CD4-positive, alpha-beta memory T cell (primary cell): Measurements from ENCODE around the gene ACADVL. TPM values are rescaled to one million over a fixed set of nuclear protein-coding genes. Genes with fewer than 3 reads are reported as not detected.
A peak's percentile ranks its signal among the peaks of the same experiment; 100 is the strongest.

Source experiments
- CTCF ChIA-PET: fragments of 350-600 bp; sonication (Branson Sonifier 250); formaldehyde crosslinking; loops from one replicate; lab custom pipeline; 2021; ENCODE audit warnings: inconsistent platforms; ENCODE audit not compliant: partially characterized antibody; lab: Charles Lee
- POLR2A ChIA-PET: fragments of 350-600 bp; sonication (Branson Sonifier 250); formaldehyde crosslinking; loops from one replicate; lab custom pipeline; 2021; ENCODE audit not compliant: partially characterized antibody; lab: Charles Lee
- DNase-seq, 5 donors: peaks; one replicate each; pipeline versions ENCODE4 v3.0.0 to v3.0.0-alpha.2; 2020 to 2022; ENCODE audit warnings: mixed read lengths in 1 of 5
- H3K27ac ChIP-seq: one replicate; pipeline ENCODE4 v1.7.0; 2013; ENCODE audit warnings: low read depth, low read length
- H3K27me3 ChIP-seq: 2 replicates; pipeline ENCODE4 v1.7.0; 2013; ENCODE audit warnings: mild to moderate bottlenecking, low read length, moderate library complexity; ENCODE audit not compliant: insufficient read depth
- H3K36me3 ChIP-seq: 2 replicates; pipeline ENCODE4 v1.7.0; 2013; ENCODE audit warnings: mild to moderate bottlenecking, low read length, moderate library complexity; ENCODE audit not compliant: insufficient read depth
- H3K4me1 ChIP-seq: 2 replicates; pipeline ENCODE4 v1.7.0; 2013; ENCODE audit warnings: mild to moderate bottlenecking, low read length, moderate library complexity; ENCODE audit not compliant: insufficient read depth
- H3K4me3 ChIP-seq, 2 donors: one replicate each; pipeline ENCODE4 v1.7.0; 2013; ENCODE audit warnings: low read length in 2 of 2, mild to moderate bottlenecking in 1 of 2
- H3K9me3 ChIP-seq, 2 donors: one replicate each; pipeline ENCODE4 v1.7.0; 2013; ENCODE audit warnings: low read length in 2 of 2, control low read depth in 1 of 2; ENCODE audit not compliant: control insufficient read depth in 1 of 2
- H3K27ac Mint-ChIP-seq, 7 donors: one replicate each; pipeline ENCODE4 v1.8.0; 2020 to 2021; ENCODE audit warnings: mixed read lengths in 7 of 7, mild to moderate bottlenecking in 6 of 7, inconsistent platforms in 3 of 7, moderate library complexity in 3 of 7
- H3K27me3 Mint-ChIP-seq, 2 donors: one replicate each; pipeline ENCODE4 v1.8.0; 2020 to 2021; ENCODE audit warnings: mixed read lengths in 2 of 2
- H3K36me3 Mint-ChIP-seq, 2 donors: one replicate each; pipeline ENCODE4 v1.8.0; 2020 to 2021; ENCODE audit warnings: mixed read lengths in 2 of 2, inconsistent platforms in 1 of 2, mild to moderate bottlenecking in 1 of 2
- H3K4me1 Mint-ChIP-seq, 4 donors: one replicate each; pipeline ENCODE4 v1.8.0; 2020 to 2021; ENCODE audit warnings: mixed read lengths in 4 of 4, mild to moderate bottlenecking in 1 of 4
- H3K4me3 Mint-ChIP-seq, 8 donors: one replicate each; pipeline ENCODE4 v1.8.0; 2020 to 2021; ENCODE audit warnings: mixed read lengths in 8 of 8, mild to moderate bottlenecking in 7 of 8, moderate library complexity in 6 of 8, inconsistent platforms in 3 of 8
- H3K9me3 Mint-ChIP-seq, 8 donors: one replicate each; pipeline ENCODE4 v1.8.0; 2020 to 2021; ENCODE audit warnings: mixed read lengths in 8 of 8, mild to moderate bottlenecking in 5 of 8, inconsistent platforms in 3 of 8, moderate library complexity in 1 of 8
- intact Hi-C: fragments of 100-400 bp; cut with micrococcal nuclease; formaldehyde crosslinking; loops from one replicate; pipeline ENCODE4 v1.15.1; 2023
- polyA plus RNA-seq, 2 donors: library from polyadenylated mRNA; unstranded; fragments of 300-500 nt; fragmentation: Illumina TruSeq; gene quantifications; one replicate each; pipeline ENCODE4 v1.2.3, GENCODE V29; 2021
- total RNA-seq, 2 experiments: library from RNA; stranded (reverse); gene quantifications; one replicate each; pipeline ENCODE4 v1.2.3, GENCODE V29; 2021

ACADVL gene
- total and polyA plus RNA-seq, 4 experiments from 2014 or later, result 110 to 342 (median 229) TPM

DNA sequence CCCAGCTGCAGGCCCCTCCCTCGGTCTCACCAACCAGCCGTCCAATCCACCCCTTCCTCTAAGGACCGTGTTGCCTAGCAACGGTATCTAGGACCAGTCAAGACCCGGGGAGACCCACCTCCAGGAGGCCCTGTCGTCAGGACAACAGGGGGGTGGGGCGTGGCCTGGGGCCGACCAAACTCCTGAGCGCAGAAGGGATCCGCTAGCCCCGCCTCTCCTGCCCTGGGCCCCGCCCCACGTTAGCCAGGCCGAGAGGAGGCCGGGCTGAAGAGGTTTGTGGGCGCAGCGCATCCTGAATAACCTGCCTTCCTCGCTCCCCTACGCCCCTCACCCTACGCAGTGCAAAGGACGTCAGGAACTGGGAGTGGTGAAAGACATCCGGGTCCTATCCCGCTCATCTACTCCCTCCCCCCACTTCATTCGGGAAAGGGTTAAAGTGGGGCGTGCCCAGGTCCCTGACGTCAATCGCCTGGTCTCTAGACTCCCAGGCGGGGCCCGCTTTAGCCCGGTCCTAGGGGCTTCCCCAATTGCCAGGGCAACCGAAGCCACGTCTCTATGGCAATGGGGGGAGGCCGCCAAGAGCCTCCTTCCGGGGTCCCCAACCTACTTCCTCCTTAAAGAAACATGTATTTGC is 14.8 kb upstream of the ACADVL start:
- peaks cover 0 to 3% (median 0%) of the 10 kb centered on the region in 8 donors for H3K9me3 Mint-ChIP-seq
- H3K27me3 Mint-ChIP-seq, result no peaks in the 10 kb centered on the region
- Histone ChIP-seq H3K27me3 (no peaks in the 10 kb centered on the region), H3K9me3 (no peaks in the 10 kb centered on the region), H3K4me1 (peaks cover 21% of the 10 kb centered on the region), H3K27ac (peak overlapping the region; percentile 92), H3K36me3 (no peaks in the 10 kb centered on the region), H3K4me3 (peak overlapping the region; percentile 19 to 71)
- H3K4me1 Mint-ChIP-seq, result peaks cover 15 to 38% (median 28%) of the 10 kb centered on the region in 4 donors
- intact Hi-C loops, result loop anchor here (1.0 kb wide), 2 partner anchors 9 to 34 kb away; partner anchors contain the start of gene PHF23
- H3K4me3 Mint-ChIP-seq, result peak overlapping the region; percentile 78 to 92 (median 89)
- ChIA-PET POLR2A (interaction anchor here (0.7 to 2.9 kb wide), 8 partner anchors 9 to 379 kb away, joined by 3 to 13 read pairs (median 4); partner anchors contain the start of genes ACADVL, DLG4, GABARAP and PHF23), CTCF (no interaction called here)
- peak overlapping the region; percentile 92 to 100 (median 100) for H3K27ac Mint-ChIP-seq
- H3K36me3 Mint-ChIP-seq, result no peaks in the 10 kb centered on the region
- peak; percentile 97 to 99 (median 97) for DNase-seq

GRCh38 chr17:7205561-7205960 is 14.2 kb upstream of the ACADVL start:
- DNase-seq, result peak in 1 of 5 donors; percentile 45
- Mint-ChIP-seq H3K4me1 (peaks cover 15 to 38% (median 28%) of the 10 kb centered on the region in 4 donors), H3K27me3 (peaks cover 0 to 3% of the 10 kb centered on the region in 2 donors), H3K36me3 (no peaks in the 10 kb centered on the region), H3K9me3 (peaks cover 0 to 3% (median 0%) of the 10 kb centered on the region in 8 donors), H3K27ac (peak overlapping the region; percentile 92 to 100 (median 100)), H3K4me3 (peak overlapping the region; percentile 78 to 92 (median 89))
- H3K27ac ChIP-seq, result peak overlapping the region; percentile 92
- no peaks in the 10 kb centered on the region for H3K36me3 ChIP-seq
- no peaks in the 10 kb centered on the region for H3K27me3 ChIP-seq
- CTCF ChIA-PET, result no interaction called here
- intact Hi-C loops, result loop anchor here (1.0 kb wide), 2 partner anchors 9 to 34 kb away; partner anchors contain the start of gene PHF23
- H3K4me3 ChIP-seq, result peak overlapping the region in 1 of 2 donors; percentile 51
- no peaks in the 10 kb centered on the region for H3K9me3 ChIP-seq
- POLR2A ChIA-PET, result interaction anchor here (0.7 to 2.9 kb wide), 7 partner anchors 9 to 379 kb away, joined by 3 to 13 read pairs (median 4); partner anchors contain the start of genes ACADVL, DLG4, GABARAP and PHF23
- peaks cover 21% of the 10 kb centered on the region for H3K4me1 ChIP-seq

DNA sequence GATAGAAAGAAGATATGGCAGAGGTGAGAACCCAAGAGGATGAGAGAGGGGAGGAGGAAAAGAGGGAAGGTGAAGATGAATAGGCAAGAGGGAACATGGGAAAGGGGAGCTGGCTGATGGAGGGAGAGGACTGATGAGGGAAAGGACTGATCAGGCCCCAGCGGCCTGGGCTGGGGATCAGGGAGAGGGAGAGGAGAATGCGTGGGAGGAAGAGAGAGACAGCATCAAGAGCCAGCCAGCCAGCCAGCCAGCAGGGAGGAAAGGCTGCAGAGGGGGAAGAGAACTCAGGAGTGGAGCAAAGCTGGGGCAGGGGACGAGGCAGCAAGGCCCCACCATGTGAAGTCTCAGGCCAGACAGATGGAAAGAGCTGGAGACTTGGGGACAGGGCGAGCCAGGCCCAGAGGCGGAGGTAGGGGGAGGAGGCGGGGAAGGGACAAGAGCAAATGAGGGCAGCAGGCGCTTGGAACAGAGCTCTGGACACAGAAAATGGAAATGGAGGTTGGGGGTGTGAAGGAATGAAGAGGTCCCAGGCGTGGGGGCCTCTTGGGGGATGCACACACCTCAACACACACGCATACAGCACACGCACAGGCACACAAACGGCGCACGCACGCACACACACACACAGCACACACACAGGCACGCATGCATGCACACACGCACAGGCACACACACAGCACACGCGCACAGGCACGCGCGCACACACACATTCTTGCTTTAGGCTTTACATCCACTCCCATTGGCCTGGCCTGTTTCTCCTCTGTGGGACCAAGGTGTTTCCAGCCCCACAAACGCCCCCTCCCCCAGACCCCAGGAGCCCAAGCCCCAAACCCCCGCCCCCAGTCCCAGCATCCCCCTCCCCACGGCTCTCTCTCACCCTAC is 12.4 kb upstream of the ACADVL start:
- Histone ChIP-seq H3K27ac (no peak overlapping the region), H3K36me3 (no peaks in the 10 kb centered on the region), H3K27me3 (no peaks in the 10 kb centered on the region), H3K4me3 (no peak overlapping the region), H3K9me3 (no peaks in the 10 kb centered on the region), H3K4me1 (peaks cover 21% of the 10 kb centered on the region)
- intact Hi-C loops, result no loop called here
- H3K9me3 Mint-ChIP-seq, result peaks cover 0 to 3% (median 0%) of the 10 kb centered on the region in 8 donors
- peaks cover 0 to 10% of the 10 kb centered on the region in 2 donors for H3K27me3 Mint-ChIP-seq
- DNase-seq, result peak in 1 of 5 donors; percentile 29
- ChIA-PET CTCF (interaction anchor here (1.2 kb wide), 1 partner anchor 27 kb away, joined by 3 read pairs; the partner anchor contains the start of gene DVL2), POLR2A (interaction anchor here (0.6 to 1.4 kb wide), 4 partner anchors 12 to 171 kb away, joined by 3 to 5 read pairs (median 4); partner anchors contain the start of genes DLG4, DVL2 and SLC16A13)
- H3K4me1 Mint-ChIP-seq, result peaks cover 16 to 44% (median 29%) of the 10 kb centered on the region in 4 donors
- peak overlapping the region in 1 of 8 donors; percentile 45 for H3K4me3 Mint-ChIP-seq
- no peaks in the 10 kb centered on the region for H3K36me3 Mint-ChIP-seq
- peak overlapping the region; percentile 92 to 100 (median 100) for H3K27ac Mint-ChIP-seq

GRCh38 chr17:7208027-7208571 is 11.6 kb upstream of the ACADVL start:
- intact Hi-C loops, result no loop called here
- Mint-ChIP-seq H3K27me3 (peaks cover 0 to 10% of the 10 kb centered on the region in 2 donors), H3K4me1 (peaks cover 16 to 47% (median 30%) of the 10 kb centered on the region in 4 donors), H3K36me3 (no peaks in the 10 kb centered on the region), H3K9me3 (peaks cover 0 to 3% (median 0%) of the 10 kb centered on the region in 8 donors), H3K27ac (peak overlapping the region in 4 of 7 donors; percentile 1 to 70 (median 54)), H3K4me3 (no peak overlapping the region)
- Histone ChIP-seq H3K27ac (no peak overlapping the region), H3K27me3 (no peaks in the 10 kb centered on the region), H3K9me3 (no peaks in the 10 kb centered on the region), H3K36me3 (no peaks in the 10 kb centered on the region), H3K4me3 (no peak overlapping the region), H3K4me1 (peaks cover 22% of the 10 kb centered on the region)
- POLR2A ChIA-PET, result interaction anchor here (0.6 to 1.6 kb wide), 5 partner anchors 9 to 172 kb away, joined by 3 to 5 read pairs (median 3); partner anchors contain the start of genes DLG4 and SLC16A13
- CTCF ChIA-PET, result interaction anchor here (1.2 kb wide), 1 partner anchor 26 kb away, joined by 3 read pairs; the partner anchor contains the start of gene DVL2
- DNase-seq, result peak in 1 of 5 donors; percentile 40

DNA sequence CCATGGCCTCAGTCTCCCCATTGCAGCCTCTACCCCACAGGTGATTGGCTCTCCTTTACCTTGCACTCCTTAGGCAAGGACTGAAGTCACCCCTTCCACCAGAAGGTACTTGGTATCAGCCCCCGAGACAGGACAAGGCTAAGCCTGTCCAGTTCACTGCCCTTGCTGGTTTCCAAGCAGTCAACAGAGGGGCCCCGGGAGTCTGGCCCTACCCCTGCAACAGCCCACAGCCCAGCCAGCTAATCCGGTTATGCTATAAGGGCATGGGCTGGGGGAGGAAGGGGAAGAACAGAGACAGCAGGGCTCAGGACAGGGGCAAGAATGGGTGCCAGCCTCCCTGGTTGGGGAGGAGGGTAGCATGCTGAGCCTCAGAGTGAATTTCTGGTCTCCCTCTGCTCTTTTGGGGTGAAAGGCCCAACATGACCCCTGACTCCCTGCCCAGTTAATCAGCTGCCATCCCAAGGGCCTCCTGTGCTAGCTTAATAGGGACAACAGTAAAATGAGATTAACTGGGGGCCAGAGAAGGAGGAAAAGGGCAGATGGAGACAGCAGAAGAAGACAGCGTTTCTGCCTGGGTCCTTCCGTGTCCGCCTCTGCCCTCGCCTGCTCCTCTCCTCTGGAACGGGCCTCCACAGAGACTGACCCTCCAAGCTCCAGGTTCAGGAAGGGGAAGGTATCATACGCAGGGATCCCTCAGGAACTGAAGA is 10.8 kb upstream of the ACADVL start:
- H3K4me1 Mint-ChIP-seq, result peaks cover 22 to 49% (median 33%) of the 10 kb centered on the region in 4 donors
- CTCF ChIA-PET, result interaction anchor here (1.2 kb wide), 1 partner anchor 26 kb away, joined by 3 read pairs; the partner anchor contains the start of gene DVL2

More for the DNA sequence above, 10.8 kb upstream of the ACADVL start:
- POLR2A ChIA-PET, result interaction anchor here (1.0 to 1.6 kb wide), 2 partner anchors 9 to 29 kb away, joined by 3 to 4 read pairs; no protein-coding TSS in a partner anchor
- H3K27ac ChIP-seq, result no peak overlapping the region
- H3K4me1 ChIP-seq, result peaks cover 28% of the 10 kb centered on the region
- DNase-seq, result peak in 1 of 5 donors; percentile 31
- no peak overlapping the region for H3K4me3 ChIP-seq
- Mint-ChIP-seq H3K36me3 (no peaks in the 10 kb centered on the region), H3K27ac (peak overlapping the region in 3 of 7 donors; percentile 48 to 70 (median 60)), H3K27me3 (peaks cover 0 to 10% of the 10 kb centered on the region in 2 donors), H3K9me3 (peaks cover 0 to 3% (median 0%) of the 10 kb centered on the region in 8 donors), H3K4me3 (peak overlapping the region in 1 of 8 donors; percentile 4)
- H3K36me3 ChIP-seq, result no peaks in the 10 kb centered on the region
- H3K9me3 ChIP-seq, result no peaks in the 10 kb centered on the region
- intact Hi-C loops, result no loop called here
- H3K27me3 ChIP-seq, result no peaks in the 10 kb centered on the region
